HFF-Myc (cell line): ENCODE measurements around the gene CLASP1.
"Not testable (repeated sequence)": the region's sequence is repeated elsewhere in the genome, so short reads cannot be mapped to it uniquely, and the experiment has no call there.

Experiments
- DNase-seq: peaks from one replicate; pipeline ENCODE4 v3.0.0-alpha.2; 2011; ENCODE audit warnings: low read depth; ENCODE audit errors: extremely low read depth
- H3K4me3 ChIP-seq: replicated peaks from 2 replicates; pipeline ENCODE4 v1.5.1; 2011; ENCODE audit warnings: low read depth, mild to moderate bottlenecking, control low read depth, low read length
- TF ChIP-seq, protein P1 (sequence below): IDR thresholded peaks from 2 replicates; pipeline ENCODE4 v1.5.1; 2012; ENCODE audit warnings: mild to moderate bottlenecking, low read depth, low read length, control low read depth; ENCODE audit errors: missing control alignments

The CLASP1 gene

DNA sequence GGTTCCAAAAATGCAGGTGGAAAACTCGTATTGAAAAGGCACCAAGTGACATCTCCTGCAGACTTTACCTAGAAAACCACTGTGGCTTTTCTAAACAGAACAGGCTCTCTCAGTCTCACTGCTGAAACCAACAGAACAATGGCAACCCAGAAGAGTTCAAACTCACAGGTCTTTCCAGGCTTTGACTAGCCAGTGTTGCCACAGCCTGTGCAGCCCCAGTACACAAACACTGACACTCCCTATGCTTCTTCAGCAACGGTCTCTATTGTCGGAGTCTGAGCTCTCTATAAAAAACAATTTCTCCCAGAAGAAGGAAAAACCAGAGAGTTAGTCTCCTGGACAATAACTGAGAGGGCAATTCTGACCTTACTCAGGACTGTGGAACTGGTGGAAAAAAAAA is 206.4 kb downstream of the CLASP1 start:
- TF ChIP-seq, protein P1, sequence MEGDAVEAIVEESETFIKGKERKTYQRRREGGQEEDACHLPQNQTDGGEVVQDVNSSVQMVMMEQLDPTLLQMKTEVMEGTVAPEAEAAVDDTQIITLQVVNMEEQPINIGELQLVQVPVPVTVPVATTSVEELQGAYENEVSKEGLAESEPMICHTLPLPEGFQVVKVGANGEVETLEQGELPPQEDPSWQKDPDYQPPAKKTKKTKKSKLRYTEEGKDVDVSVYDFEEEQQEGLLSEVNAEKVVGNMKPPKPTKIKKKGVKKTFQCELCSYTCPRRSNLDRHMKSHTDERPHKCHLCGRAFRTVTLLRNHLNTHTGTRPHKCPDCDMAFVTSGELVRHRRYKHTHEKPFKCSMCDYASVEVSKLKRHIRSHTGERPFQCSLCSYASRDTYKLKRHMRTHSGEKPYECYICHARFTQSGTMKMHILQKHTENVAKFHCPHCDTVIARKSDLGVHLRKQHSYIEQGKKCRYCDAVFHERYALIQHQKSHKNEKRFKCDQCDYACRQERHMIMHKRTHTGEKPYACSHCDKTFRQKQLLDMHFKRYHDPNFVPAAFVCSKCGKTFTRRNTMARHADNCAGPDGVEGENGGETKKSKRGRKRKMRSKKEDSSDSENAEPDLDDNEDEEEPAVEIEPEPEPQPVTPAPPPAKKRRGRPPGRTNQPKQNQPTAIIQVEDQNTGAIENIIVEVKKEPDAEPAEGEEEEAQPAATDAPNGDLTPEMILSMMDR, result no peak
- no peak for DNase-seq
- no peak overlapping the region for H3K4me3 ChIP-seq

DNA sequence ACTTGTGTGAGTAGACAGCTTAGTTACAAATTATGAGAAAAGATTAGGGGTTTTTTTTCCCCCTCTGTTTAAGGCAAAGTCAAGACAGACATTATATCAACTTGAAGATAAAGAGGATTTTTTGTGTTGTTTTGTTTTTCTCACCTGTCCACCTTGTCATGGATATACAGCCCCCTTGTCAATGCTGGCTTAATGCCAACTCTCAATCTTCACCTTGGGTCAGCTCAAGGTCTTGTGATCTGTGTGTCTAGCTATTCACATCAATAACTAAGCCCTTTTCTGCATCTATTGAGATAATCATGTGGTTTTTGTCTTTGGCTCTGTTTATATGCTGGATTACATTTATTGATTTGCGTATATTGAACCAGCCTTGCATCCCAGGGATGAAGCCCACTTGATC is 211.0 kb downstream of the CLASP1 start:
- not testable (repeated sequence) for H3K4me3 ChIP-seq, DNase-seq

DNA sequence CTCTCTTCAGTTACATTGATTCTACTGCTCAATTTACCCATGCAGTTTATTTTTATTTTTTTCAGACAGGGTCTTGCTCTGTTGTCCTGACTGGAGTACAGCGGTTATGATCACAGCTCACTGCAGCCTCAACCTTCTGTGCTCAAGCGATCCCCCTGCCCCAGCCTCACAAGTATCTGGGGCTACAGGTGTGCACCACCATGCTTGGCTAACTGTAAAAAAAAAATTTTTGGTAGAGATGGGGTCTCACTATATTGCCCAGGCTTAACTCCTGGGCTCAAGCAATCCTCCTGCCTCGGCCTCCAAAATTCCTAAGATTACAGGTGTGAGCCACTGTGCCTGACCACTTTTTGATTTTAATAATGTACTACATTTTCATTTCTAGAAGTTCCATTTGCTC is 212.3 kb downstream of the CLASP1 start:
- no peak overlapping the region for H3K4me3 ChIP-seq
- no peak for DNase-seq
- TF ChIP-seq, protein P1, result no peak

DNA sequence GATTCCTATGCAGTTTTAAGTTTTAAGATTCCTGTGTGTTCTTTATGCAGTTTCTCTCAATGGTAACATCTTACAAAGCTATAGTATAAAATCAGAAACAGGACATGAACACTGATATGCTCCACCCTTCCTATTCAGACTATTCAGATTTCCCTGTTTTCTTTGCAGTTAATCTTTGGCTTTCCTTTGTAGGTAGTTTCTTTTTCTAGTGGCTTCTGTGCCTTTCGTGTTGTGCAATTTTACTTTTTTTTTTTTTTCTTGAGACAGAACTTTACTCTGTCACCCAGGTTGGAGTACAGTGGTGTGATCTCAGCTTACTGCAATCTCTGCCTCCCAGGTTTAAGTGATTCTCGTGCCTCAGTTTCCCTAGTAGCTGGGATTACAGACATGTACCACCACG is 213.5 kb downstream of the CLASP1 start:
- no peak for DNase-seq
- H3K4me3 ChIP-seq, result no peak overlapping the region
- TF ChIP-seq, protein P1, result no peak

DNA sequence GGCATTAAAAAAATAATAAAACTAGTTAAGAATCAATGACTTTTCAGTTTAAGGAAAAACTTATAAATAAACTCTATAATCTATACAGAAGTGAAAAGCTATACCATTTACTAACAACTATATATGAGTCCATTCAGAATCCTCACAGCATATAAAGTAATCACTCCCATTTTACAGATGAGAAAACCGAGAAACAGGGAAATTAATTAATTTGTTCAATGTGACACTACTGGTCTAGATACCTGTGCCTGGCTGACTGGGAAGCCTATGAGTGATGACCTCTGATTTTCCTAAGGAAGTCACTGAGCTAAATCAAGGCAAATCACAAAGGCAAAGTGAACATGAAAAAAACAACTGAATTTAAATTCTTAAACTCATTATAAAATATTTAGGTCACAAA is 218.0 kb downstream of the CLASP1 start:
- DNase-seq, result no peak

DNA sequence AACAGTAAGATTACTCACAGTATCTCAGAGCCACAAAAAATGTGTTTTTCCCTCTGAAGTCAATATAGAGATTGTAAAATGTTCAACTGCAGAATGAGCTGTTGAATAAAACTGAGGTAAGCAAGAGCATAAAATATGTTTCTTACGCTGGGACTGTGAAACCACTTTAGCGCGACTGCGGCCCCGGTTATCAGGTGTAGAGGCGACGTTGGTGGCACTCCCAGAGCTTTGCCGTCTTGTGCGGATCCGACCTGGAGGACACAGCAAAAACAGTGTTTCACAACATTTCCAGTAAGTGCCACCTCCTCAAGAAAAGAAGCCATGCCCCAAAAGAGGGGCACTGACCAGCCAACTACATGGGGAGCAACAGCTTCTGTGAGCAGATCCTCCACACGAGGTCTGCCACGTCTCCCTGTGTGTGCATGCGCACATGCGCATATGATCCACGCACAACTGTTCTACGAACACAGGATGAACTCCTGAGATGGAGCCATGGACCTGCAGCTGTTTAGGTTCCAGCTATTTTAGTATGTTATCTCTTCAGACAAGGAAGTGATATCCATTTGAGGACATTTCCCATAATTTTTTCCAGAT is 219.2 kb downstream of the CLASP1 start:
- no peak for DNase-seq
- TF ChIP-seq, protein P1, result no peak
- H3K4me3 ChIP-seq, result no peak overlapping the region

More for the DNA sequence above, 218.0 kb downstream of the CLASP1 start:
- TF ChIP-seq, protein P1, result no peak
- no peak overlapping the region for H3K4me3 ChIP-seq

DNA sequence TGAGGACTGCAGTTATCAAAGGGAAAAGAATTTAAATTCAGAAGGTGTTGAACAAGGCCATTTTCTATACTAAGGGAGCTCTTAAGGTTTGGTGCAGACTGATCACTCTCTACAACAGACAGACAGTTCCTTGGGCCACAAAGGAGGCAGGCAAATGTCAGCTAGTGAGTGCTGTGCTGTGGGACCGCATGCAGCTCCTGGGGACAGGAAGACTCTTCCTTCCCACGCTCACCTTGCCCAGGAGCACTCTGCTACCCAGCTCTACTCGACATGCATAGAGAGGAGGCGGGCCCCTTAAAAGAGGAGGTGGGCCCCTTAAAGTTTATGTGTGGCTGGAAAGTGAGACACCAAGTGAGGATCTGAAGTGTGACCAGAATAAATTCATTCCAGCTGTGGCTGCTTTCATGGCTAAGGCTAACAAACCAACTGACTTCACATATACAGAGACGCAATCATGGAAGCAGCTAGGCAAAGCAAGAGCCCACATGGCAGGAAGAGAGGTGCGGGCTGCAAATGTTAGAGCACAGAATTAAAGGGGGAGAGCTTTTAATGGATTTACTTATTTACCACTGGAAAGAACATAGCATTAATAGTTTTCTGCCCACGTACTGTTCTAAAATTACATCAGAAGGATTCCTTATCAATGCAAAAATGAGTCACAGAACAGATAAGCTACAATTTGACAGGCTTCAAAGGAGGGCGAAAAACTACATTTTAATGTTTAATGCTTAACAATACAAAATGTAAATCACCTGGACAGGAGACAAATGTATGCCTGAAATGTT is 220.0 kb downstream of the CLASP1 start:
- peak; percentile 4 for DNase-seq
- H3K4me3 ChIP-seq, result no peak overlapping the region
- TF ChIP-seq, protein P1, result no peak
